Stimulated activated CD8-positive, alpha-beta memory T cell treated with anti-CD3 and anti-CD28 coated beads, Interleukin-4, amount 100 ng/mL, for 24 hours (primary cell): ENCODE measurements around the gene COL5A1.
"Not testable (repeated sequence)": the region's sequence is repeated elsewhere in the genome, so short reads cannot be mapped to it uniquely, and the experiment has no call there.

Experiments used
- DNase-seq: peaks from one replicate; pipeline ENCODE4 v3.0.0-alpha.2; 2020; ENCODE audit warnings: low read depth

COL5A1 gene

GRCh38 chr9:134640506-134641172, 964 bp upstream of the COL5A1 start:
- DNase-seq = no peak

DNA sequence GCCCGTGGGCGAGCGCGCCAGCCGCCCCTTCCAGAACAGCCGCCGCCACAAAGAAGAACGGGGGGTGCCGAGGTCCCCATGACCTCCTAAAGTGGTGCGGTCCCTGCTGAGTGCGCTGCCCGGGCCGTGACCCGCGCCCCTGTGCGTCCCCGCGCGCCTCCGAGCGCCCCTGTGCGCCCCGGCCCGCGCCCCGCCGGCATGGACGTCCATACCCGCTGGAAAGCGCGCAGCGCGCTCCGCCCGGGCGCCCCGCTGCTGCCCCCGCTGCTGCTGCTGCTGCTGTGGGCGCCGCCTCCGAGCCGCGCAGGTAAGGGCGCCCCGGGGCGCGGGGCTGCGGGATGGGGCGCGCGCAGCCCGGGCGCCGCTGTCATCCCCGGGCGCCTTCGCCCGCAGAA, 384 bp downstream of the COL5A1 start:
- no peak for DNase-seq

- DNase-seq = no peak
These were observed 980 bp downstream of the COL5A1 start for GRCh38 chr9:134642385-134643181.

DNA sequence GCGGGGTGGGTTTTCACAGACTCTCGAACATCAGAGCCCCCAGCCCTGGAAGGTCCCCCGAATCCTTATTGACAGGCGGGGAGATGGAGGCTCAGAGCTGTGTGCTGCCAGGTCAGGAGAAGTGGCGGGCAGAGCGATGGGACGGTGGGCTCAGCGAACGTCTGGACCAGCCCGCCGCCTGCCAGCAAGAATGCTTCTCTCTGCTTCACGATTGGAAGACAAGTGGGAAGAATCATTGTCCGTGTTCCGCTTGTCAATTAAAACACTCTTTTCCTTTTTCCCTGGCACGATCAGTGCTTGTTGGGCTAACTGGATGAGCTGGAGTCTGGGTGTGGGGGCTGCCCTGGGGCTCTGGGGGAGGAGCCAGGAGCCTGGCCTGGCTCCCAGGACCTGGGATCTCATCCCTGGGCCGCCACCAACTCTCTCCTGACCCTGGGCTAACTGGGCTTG, 1.6 kb downstream of the COL5A1 start:
- DNase-seq = no peak

DNA sequence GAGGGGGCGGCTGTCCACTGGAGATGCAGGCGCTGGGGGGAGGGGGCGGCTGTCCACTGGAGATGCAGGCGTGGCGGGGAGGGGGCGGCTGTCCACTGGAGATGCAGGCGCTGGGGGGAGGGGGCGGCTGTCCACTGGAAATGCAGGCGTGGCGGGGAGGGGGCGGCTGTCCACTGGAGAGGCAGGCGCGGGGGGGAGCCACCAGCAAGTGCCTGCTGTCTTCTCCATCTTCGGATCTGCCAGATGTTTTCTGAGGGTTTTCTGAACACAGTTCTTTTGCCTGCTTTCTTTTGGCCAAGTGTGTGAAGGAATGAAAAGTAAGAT, 2.8 kb downstream of the COL5A1 start:
- not testable (repeated sequence) for DNase-seq

DNA sequence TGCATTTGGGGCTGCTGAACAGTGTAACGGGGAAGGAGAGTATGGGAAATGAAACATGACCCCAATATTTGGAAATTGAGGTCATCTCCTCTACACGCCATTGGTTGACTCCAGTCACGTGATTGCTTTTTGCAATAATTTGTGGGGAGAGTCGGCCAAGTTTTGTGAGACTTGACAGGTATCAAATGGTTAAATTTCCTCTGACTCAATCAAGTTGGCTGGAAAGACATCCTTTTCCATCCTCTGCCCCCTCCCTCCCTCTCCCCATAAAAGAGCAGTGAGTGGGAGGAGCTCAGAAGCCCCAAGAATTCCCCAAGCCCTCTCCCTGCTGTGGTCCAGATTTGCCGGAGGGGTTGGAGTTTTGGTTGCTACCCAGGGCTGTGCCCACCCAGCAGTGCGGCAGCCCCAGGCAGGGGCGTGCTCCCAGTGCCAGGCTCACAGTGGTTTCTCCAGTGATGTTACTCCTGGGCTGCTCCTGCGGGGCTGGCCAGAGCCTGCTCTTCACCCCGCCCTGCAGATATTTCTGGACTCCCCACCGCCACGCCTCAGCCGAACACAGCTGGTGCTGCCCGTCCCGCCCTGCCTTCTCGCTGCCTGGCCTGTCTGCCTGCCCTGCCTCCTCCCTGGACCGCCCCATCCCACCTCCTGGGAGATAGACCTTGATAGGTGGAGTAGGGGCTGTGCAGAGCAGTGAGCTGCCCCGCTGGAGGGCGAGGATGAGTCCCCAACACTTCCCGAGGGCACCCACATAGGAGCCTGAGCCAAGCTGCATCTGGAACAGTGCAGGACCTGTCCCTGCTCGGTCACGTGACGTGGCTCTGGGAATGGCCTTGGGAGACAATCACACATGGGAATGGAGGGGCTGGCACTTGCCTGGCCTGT, 3.4 kb downstream of the COL5A1 start:
- no peak for DNase-seq

DNA sequence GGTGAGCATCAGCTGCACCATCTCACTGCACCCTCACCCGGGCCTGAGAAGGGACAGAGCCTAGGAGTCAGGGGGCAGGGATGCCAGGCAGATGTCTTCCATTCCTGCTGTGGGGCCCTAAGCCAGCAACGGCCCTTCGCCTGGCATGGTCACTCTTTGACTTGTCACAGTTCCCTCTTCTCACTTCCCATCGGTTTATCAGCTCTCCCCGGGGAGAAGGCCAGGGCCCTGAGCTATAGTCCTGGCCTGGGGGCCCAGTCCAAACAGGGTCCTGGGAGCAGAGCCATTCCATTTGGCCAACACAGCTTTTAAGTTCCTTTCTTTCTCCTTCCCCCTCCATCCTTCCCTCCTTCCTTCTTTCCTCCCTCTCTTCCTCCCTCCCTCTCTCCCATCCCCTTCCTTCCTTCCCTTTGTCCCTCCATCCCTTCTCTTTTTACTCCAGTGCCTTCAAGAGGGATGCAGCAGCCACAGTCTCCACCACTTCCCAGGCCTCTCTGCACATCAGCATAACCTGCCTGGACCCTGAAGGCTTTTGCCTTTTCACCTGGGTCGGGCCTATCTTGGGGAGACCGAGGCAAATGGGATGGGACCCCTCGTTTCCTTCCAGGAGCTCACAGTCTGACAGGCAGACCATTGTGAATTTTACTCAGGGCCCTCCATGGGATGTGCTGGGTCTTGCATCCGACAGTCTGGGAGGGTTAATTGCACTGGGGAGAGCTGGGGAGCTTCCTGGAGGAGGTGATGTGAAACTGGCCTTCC, 4.2 kb downstream of the COL5A1 start:
- no peak for DNase-seq

GRCh38 chr9:134647359-134648080, 5.9 kb downstream of the COL5A1 start:
- DNase-seq = no peak

DNA sequence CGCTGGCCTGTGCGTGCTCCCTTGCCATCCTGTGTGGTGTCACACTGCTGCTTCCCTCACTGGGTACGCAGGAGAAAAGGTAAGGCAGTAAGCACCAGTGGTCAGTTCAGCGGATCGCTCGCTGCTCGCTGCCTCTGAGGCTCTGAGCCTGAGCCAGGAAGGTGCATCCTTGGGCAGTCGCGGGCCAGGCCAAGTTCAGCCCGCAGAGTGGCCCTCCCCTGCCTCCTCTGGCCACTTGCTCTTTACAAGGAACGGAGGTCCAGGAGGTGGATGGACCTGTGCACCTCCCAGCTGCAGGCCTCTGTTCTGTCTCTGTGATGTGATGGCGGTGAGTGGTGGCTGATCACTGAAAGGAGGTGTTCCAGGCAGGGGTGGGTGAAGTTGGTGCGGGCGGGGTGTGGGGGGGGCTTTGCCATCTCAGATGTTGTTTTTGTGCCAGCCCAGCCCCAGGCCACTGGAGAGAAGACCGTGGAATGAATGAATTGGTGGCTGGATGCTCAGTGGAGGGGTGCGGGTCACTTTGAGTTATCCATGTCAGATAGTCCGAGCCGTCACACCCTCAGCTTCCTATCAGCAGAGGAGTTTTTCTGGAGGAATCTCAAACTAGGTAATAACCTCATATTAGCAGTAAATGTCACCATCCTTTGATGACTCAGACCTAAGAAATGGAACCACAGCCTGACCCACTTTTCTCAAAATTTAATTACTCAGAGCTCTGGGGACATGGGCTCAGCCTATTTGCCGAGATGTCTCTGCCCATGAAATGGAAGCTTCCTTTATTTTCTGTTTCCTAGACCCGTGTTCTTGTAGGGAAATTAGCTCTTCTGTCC, 7.3 kb downstream of the COL5A1 start:
- no peak for DNase-seq

DNA sequence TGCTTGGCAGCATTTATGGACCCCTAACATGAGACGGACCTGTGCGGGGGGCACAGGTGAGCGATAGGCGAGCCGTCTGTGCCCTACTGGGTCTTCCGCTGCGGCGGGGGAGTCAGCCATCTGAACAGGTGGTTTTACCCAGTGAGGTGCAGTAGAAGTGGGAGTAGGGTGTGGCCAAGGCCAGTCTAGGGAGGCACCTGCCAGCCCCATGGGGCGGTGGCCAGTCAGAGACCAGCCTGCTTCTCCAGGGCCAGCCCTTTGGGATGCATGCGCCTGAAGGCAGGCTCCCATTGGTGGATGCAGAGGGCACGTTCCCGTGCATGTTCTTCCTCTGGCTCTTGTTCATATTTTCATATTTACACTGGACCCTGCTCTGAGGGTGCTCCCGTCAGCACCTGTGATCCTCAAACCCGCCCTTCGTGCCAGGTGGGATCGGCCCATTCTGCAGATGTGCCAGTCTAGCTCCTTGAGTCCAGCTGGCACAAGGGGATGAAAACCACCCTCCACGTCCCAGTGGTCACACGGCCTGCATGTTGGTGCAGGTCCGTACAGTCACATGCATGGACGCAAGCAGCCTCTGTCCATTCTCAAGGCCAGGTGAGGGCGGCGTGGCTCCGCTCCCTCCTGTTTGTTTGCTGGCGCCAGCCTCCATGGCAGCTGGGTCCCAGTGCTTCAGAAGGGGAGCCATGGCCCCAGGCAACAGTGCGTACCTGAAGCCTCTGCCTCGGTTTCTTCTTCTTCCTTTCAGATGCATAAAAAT, 9.0 kb downstream of the COL5A1 start:
- no peak for DNase-seq

- DNase-seq = no peak
These were observed 9.8 kb downstream of the COL5A1 start for GRCh38 chr9:134651226-134651905.

- no peak for DNase-seq
These were observed 11.0 kb downstream of the COL5A1 start for GRCh38 chr9:134652291-134653225.

DNA sequence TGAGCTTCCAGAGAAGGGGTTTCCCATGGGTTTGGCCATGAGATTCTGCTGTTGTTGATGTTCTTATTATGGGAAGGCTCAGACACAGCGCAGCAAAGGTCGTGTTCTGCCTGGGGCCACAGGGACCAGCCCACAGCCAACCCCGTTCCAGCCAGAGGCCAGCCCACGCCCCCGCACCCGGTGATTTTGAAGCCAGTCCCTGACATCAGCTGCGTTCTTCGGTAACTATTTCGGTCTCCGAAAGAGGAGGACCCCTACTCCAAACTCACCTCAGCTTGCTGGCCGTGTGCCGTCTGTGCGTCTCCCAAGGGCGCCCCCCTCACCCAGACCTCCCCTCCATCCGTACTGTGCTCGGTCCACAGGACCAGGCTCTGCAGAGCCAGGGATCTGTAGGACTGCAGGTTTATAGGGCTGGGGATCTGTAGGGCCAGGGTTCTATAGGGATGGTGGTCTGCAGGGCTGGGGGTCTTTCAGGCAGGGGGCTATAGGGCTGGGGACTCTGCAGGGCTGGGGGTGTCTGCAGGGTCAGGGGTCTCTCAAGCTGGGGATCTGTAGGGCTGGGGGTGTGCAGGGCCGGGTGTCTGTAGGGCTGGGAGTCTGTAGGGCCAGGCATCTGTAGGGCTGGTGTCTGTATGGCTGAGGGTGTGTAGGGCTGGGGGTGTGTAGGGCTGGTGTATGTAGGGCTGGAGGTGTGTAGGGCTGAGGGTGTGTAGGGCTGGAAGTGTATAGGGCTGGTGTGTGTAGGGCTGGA, 11.8 kb downstream of the COL5A1 start:
- DNase-seq = no peak

DNA sequence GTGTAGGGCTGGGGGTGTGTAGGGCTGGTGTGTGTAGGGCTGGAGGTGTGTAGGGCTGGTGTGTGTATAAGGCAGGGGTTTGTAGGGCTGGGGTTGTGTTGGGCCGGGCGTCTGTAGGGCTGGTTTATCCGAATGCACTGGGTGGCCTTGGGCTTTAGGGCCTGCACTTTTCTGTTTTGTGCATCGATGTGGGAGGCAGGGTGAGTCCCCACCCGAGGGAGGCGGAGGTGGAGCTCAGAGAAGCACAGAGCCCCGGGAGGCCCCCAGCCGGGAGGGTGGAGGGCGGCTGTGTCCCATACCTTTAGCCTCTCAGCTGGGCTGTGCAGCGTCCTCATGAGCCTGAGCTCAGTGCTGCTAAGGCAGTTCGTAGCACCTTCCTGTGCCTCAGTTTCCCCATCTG, 13.5 kb downstream of the COL5A1 start:
- no peak for DNase-seq

- DNase-seq = no peak
These were observed 14.2 kb downstream of the COL5A1 start for GRCh38 chr9:134655586-134656333.

GRCh38 chr9:134656334-134657006, 14.9 kb downstream of the COL5A1 start:
- DNase-seq = no peak
